Astrocyte (in vitro differentiated cells and primary cell): ENCODE data around the gene HS6ST2.

ENCODE experiments used
- EZH2 ChIP-seq: IDR thresholded peaks from 2 replicates; pipeline ENCODE4 v1.6.1; 2012; ENCODE audit warnings: mild to moderate bottlenecking, low read length, inconsistent platforms; ENCODE audit not compliant: insufficient read depth
- TF ChIP-seq, protein P1 (sequence below): IDR thresholded peaks from 2 replicates; pipeline ENCODE4 v1.5.1; 2011; ENCODE audit warnings: low read depth, mild to moderate bottlenecking, inconsistent platforms, low read length, moderate library complexity; ENCODE audit not compliant: insufficient read depth

DNA sequence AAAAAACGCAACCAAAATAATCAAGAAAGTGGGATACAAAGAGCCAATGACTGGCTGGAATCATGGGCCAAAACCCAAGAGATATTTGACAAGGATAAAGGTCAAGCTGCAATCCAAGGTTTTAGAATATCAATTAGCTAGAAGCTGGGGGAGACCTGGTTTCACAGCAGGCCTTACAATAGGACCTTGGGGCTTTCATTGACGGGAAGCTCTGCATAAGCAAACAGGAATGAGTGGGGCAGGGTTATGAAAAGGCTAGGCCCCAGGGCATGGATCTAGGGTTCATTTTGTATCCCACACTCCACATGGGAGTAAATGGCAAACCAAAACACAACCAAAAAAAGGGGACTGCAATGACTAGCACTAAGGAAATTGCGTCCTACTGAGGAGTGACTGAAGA is 215.3 kb downstream of the HS6ST2 start:
- TF ChIP-seq, protein P1, sequence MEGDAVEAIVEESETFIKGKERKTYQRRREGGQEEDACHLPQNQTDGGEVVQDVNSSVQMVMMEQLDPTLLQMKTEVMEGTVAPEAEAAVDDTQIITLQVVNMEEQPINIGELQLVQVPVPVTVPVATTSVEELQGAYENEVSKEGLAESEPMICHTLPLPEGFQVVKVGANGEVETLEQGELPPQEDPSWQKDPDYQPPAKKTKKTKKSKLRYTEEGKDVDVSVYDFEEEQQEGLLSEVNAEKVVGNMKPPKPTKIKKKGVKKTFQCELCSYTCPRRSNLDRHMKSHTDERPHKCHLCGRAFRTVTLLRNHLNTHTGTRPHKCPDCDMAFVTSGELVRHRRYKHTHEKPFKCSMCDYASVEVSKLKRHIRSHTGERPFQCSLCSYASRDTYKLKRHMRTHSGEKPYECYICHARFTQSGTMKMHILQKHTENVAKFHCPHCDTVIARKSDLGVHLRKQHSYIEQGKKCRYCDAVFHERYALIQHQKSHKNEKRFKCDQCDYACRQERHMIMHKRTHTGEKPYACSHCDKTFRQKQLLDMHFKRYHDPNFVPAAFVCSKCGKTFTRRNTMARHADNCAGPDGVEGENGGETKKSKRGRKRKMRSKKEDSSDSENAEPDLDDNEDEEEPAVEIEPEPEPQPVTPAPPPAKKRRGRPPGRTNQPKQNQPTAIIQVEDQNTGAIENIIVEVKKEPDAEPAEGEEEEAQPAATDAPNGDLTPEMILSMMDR, result no peak
- no peak for TF ChIP-seq EZH2
